Kidney capillary endothelial cell (primary cell): ENCODE measurements around the gene BIRC7.
"Not testable (repeated sequence)": the region's sequence is repeated elsewhere in the genome, so short reads cannot be mapped to it uniquely, and the experiment has no call there.

ENCODE experiments used
- DNase-seq: peaks from one replicate; pipeline ENCODE4 v3.0.0-alpha.2; 2018; ENCODE audit warnings: low spot score

BIRC7 gene

DNA sequence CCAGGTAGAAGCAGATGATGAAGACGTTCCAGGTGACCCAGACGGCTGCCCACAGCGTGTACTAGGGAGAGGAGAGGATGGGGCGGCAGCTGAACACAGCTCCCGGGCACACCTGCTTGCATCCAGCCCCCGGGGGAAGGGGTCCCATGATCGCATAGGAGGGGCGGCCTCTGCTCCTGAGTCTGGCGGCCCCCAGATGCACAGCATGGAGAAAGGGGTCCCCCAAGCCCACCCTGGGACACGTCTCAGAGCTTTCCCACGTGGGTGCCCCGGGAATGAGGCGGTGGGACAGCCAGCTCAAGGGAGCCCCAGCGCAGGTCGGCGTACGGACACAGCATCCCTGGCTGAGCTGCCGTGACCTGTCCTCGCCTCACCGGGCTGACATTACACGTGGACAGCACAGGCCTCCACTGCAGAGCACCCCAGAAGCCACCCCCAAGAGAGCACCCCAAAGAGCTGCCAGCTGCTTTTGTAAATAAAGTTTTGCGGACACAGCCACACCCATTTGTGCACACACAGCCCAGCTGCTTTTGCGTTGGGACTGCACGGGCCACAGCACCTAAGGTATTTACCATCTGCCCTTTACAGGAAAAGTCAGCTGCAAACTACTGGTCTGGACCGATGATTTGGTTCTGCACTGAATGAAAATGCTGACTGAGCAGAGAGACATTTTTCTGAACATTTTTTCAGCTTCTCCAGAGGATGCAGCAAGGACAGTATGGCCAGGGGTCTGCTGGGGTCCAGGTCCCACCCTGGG is 13.3 kb downstream of the BIRC7 start:
- DNase-seq: no peak

DNA sequence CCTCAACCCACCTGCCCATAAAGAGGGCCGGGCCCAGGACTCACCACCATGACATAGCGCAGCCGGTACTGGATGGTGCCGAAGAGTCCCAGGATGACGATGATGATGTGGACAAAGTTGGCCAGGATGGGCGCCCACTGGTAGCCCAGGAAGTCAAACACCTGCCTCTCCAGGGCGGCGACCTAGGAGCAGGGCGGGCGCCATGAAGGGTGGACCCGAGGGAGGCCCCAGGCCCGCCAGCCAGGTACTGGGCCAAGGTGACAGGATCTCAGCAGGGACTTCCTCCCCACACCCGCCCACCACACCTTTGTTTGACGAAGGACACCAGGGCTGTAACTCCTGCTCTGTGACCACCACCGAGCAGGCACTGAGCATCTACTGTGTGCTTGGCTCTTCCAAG is 14.2 kb downstream of the BIRC7 start:
- no peak for DNase-seq

GRCh38 chr20:63251350-63251749 is 15.6 kb downstream of the BIRC7 start:
- DNase-seq: not testable (repeated sequence)

DNA sequence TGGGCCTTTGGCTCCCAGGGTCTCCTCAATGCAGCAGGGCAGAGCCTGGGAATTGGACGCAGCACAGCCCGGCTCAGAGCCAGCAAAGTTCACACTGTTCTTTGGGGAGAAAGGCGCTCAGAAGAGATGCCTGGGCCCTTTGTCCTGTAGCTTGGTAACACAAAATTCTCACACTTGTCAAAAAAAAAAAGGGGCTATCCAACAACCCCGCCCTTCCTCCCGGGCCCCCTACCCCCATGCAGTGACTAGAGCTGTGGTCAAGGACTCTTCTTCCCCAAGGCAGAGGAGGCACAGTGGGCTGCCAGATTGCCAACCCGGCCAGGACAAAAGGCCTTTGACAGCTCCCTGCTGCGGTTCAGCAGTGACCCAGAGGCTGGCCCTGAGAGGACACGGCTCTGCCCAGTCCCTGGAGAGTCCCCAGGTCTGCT is 16.6 kb downstream of the BIRC7 start:
- no peak for DNase-seq

- no peak for DNase-seq
Measured at GRCh38 chr20:63253065-63253437, 17.3 kb downstream of the BIRC7 start.

GRCh38 chr20:63253438-63254231 is 17.9 kb downstream of the BIRC7 start:
- no peak for DNase-seq

DNA sequence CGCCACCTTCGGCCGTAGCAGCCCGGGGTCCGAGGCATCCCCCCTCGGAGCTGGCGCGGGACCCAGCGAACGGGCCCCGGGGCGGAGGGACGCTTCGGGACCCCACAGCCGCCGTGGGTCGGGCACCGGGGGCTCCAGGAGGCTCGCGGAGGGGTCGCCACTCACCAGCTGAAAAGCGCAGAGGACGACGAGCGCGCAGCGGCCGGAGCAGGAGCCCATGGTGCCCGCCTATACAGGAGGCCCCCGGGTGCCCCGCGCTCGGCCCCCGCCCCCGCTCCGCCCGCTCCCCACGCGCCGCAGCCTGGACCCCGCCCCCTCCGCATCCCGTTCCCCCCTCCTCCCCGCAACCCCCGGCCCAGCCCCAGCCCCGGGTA is 18.5 kb downstream of the BIRC7 start, which contains the start of gene NKAIN4:
TSS of gene NKAIN4 (minus strand) at position 232 of the 374 bp plus-strand sequence. CDS start at position 219, 13 bp downstream.
- DNase-seq: no peak

DNA sequence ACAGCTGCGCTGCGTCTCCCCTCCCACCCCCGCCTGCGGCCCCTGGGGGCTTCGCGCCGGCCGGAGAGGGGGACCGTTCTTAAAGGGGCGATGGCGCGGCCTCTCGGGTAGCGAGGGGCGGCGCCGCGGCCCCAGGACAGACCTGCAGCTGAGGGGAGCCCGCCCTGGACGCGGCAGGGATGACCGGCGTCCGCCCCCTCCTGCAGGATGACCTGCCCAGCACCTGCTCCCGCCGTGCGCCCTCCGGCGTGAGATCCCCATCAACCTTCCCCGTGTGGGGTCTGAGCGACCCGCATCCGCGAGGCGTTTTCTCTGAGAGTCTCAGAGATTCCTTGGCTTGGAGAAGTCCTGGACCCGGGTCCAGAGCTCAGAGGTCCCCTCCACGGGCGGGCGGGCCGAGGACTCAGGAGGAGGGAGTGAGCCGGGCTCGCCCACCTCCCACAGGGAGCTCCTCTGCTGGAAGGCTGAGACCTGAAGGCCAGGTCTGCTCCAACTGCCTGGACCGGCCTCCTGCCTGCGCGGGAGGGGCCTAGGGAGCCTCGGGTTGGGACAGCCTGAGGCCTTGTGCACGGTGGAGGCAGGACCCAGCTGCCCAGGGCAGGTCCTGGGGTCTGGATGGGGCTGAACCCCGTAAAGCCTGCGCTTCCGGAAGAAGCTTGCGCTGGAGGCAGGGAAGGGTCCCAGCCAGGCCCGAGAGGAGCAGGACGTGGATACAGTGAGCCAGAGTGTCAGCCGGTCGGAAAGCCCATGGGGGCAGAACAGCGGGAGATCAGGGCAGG is 19.1 kb downstream of the BIRC7 start:
- DNase-seq: no peak

DNA sequence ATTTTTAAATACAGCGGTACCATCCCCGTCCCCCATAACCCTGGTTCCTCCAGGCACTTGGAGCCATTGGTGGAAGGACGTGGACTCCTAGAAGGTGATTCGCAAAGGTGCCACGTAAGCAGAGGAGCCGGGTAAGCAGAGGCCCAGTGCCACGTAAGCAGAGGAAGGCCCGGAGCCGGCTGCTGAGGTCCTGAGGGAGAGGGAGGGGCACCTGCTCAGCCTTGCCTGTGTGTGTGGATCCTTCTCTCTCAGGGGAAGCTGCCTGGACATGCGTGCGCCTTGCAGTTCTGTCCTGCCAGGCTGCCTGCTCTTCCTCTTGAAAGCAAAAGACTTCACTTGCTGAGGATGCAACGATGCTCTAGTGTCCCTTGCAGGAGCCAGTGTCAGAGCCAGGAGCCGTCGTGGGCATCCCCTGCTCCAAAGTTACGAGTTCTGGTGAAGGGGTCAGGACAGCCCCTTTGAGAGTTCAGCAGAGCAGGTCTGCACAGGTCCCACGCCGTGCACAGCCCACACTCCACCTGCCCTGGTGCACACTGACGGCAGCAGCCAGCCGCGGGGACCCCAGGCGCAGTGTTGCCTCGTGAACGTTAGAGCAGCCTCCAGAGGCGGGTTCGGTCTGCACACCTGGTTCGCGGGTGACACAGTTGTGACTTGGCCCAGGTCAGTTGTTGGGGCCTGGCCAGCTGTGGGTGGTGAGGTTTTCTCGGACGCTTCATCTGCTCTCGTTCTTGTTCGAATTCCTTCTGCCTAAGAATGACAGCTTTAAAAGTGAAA is 20.4 kb downstream of the BIRC7 start:
- DNase-seq: no peak

DNA sequence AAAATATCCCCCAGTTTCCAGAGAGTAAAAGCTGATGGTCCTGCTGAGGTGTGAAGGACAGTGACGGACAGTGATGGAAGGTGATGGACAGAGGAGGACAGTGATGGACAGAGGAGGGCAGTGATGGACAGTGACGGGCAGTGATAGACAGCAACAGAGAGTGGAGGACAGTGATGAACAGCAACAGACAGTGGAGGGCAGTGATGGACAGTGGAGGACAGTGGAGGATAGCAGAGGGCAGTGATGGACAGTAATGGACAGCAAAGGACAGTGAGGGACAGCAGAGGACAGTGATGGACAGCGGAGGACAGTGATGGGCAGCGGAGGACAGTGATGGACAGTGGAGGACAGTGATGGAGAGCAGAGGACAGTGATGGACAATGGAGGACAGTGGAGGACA is 21.2 kb downstream of the BIRC7 start:
- DNase-seq: no peak

DNA sequence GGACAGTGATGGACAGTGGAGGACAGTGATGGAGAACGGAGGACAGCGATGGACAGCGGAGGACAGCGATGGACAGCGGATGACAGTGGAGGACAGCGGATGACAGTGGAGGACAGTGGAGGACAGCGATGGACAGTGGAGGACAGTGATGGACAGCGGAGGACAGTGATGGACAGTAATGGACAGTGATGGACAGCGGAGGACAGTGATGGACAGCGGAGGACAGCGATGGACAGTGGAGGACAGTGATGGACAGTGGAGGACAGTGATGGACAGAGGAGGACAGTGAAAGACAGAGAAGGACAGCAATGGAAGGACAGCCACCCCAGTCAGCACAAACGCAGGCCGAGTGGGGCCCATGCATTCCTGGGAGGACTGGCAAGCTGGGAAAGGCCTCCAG is 21.9 kb downstream of the BIRC7 start:
- DNase-seq: no peak

- no peak for DNase-seq
Measured at GRCh38 chr20:63258781-63259180, 23.1 kb downstream of the BIRC7 start.

DNA sequence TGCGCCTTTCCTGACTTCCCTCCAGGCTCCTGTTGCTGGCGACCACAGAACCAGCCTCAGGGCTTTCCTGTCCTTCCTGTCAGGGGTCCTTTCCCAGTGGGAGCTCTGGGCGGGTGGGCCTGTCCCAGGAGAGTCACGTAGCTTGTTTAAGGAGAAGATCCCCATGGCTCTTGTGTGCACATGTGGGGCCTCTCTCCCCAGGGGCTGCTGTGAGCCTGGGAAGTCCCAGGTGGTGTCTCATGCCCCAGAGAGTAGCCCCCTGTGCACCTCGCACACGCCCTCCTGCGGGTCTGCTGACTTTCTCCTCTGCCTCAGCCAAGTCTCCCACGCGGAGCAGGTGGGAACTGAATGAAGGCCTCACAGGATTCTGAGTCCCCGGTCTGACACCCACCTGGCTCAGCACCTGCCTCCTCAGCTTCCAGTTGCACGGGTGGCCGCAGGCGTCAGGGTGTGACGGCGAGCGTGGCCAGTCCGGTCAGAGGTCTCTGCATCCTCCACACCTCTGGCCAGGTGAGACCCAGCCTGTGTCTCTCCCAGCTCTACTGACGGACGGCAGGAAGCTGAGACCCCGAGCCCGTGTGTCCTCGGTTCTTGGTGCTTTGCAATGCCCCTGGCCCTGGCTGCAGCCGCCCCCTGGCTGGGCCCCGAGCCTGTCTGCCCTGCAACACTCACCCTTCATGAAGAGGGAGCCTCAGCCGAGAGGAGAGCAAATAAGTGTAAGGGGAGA is 24.2 kb downstream of the BIRC7 start:
- DNase-seq: no peak

GRCh38 chr20:63260521-63260920 is 24.8 kb downstream of the BIRC7 start:
- no peak for DNase-seq

DNA sequence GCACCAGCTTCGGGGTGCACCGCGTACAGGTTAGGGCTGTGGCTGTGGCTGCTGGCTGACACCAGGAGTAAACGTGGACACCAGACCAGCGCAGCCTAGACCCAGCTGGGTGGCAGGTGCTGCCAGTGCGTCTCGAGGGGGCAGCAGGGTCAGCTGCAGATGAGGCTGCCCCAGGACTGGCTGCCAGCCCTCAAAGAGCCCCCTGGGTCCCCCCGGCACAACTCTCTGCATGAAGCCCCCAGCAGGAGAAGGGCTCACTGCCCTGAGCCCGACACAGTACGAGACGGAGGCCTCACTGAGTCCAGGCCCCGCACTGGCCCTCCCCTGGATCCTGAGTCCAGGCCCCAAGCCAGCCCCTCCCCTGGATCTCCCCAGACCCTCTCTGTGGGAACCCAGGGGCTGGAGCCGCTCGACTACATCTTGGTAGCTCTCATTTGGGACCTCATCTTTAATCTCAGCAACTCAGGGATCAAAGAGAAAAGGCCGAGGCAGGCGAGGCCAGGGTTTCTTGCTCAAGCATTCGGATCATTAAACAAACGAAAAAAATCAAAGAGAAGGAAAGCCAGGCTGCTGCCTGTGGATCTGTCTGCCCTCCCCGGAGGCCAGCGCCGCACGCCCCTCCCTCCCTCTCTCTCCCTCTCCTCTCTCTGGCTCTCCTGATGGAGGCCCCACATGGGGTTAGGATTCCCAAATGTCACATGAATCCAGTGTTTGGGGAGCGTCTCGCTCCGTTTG is 25.5 kb downstream of the BIRC7 start:
- no peak for DNase-seq

DNA sequence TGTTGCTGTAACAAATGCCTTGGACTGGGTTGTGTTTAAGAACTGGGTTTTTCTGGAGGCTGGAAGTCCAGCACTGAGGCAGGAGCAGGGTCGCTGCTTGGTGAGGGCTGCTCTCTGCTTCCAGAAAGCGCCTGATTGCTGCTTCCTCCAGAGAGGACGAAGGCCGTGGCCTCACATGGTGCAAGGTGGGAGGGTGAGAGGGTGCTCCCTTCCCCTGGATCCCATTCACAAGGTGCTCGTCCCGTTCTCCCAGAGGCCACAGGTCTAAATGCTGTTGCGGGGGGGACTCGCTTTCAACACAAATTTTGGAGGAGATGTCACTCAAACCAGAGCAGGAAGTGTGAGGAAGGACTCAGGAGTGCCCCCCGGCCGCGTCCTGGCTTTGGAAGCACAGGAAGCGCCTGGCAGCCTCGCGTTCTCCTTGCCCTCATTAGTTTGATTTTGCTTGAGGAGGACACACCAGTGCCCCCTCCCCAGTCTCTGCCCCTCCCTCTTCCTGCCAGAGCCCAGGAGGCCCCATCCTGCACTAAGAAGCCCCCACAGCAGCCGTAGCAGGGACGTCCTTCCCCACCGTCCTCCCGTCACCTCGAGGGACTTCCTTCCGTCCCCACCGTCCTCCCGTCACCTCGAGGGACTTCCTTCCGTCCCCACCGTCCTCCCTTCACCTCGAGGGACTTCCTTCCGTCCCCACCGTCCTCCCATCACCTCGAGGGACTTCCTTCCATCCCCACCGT is 26.3 kb downstream of the BIRC7 start:
- no peak for DNase-seq

DNA sequence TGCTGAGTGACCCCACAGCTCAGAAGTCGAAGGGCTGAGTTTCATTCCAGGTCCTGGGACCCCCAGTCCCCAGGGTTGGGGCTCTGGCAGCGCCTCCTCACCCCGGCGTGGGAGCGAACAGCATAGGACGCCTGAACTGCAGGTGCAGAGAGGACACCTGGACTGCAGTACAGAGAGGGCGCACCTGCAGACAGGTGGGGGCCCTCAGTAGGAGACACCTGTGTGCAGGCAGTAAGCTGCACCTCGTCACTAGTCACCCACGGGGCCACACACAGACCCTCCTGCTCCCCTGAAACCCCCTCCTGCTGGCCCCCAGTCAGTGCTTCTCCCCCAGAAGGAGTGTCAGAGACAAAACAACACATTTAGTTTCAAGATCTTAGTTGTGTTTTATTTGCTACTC is 27.1 kb downstream of the BIRC7 start:
- DNase-seq: no peak

DNA sequence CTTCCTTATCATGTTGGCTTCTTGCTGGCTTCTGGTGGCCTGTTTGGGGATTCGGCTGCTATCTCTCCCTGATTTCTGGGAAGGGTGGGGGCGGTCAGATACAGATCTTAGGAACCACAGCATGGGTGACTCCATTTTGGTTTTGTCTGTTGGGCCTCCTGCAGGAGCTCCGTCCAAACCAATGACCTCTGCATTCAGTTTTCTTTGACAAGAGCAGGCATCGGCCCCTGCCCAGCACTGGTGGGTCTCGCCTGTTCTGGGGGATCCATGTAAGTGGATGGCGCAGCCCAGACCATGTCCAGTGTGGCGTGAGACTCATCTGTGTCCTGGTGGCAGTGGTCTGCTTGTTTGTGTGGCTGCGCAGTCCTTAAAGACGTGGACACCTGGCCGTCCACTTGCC is 28.3 kb downstream of the BIRC7 start:
- no peak for DNase-seq

DNA sequence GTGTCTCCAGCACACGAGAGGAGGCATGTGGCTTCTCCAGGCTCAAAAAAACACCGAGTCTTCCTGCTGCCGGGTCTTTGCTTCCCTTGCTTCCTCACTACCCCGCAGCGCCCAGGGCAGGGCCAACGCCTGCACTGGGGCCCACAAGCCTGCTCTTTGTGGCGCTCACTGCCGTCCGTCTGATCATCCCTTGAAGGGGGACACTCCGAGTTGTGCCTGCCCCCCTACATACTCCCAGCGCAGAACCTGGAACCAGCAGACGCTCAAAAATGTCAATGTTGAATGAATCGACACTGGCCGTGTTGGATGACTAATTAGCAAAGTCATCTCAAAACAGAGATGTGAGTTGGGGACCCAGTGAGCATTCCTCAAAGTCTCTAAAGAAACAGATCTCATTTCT is 28.8 kb downstream of the BIRC7 start:
- DNase-seq: no peak
